ENCODE results near the gene ZNF280D.

The ZNF280D gene

GRCh38 chr15:56654624-56655023 lies 78.7 kb downstream of the ZNF280D start:
- TF ChIP-seq, protein P1, sequence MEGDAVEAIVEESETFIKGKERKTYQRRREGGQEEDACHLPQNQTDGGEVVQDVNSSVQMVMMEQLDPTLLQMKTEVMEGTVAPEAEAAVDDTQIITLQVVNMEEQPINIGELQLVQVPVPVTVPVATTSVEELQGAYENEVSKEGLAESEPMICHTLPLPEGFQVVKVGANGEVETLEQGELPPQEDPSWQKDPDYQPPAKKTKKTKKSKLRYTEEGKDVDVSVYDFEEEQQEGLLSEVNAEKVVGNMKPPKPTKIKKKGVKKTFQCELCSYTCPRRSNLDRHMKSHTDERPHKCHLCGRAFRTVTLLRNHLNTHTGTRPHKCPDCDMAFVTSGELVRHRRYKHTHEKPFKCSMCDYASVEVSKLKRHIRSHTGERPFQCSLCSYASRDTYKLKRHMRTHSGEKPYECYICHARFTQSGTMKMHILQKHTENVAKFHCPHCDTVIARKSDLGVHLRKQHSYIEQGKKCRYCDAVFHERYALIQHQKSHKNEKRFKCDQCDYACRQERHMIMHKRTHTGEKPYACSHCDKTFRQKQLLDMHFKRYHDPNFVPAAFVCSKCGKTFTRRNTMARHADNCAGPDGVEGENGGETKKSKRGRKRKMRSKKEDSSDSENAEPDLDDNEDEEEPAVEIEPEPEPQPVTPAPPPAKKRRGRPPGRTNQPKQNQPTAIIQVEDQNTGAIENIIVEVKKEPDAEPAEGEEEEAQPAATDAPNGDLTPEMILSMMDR (conservative IDR thresholded peaks at IDR 0.05; ENCODE audit: control insufficient read depth, insufficient read depth, low read depth, low read length): no peak
- peak; percentile 34 for DNase-seq (ENCODE audit: low read depth)
- no peak overlapping the region for H3K4me3 ChIP-seq (ENCODE audit: control insufficient read depth, low read depth, low read length)

- H3K4me3 ChIP-seq (ENCODE audit: control insufficient read depth, low read depth, low read length): no peak overlapping the region
- DNase-seq (ENCODE audit: low read depth): no peak
- TF ChIP-seq, protein P1 (conservative IDR thresholded peaks at IDR 0.05; ENCODE audit: control insufficient read depth, insufficient read depth, low read depth, low read length): no peak
Observed at GRCh38 chr15:56654216-56654615, 79.1 kb downstream of the ZNF280D start.

DNA sequence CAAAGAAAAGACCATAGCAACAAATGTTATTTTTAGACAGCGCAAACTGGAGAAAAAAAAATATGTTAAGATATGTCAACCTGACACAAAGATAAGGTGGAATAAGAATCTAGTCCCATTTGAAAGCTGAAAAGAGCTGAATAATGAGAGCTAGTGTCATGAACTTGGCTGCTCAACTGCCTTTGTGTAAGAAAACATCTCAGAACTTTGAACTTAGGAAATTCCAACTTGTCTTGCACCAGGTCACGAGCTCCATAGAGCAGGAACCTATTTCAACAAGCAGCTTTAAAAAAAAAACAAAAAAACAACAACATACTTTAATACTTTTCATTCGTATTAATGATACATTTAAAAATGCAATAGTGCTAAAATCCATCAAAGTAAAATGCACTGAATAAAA lies 79.5 kb downstream of the ZNF280D start:
- no peak overlapping the region for H3K4me3 ChIP-seq (ENCODE audit: control insufficient read depth, low read depth, low read length)
- TF ChIP-seq, protein P1 (conservative IDR thresholded peaks at IDR 0.05; ENCODE audit: control insufficient read depth, insufficient read depth, low read depth, low read length): no peak
- DNase-seq (ENCODE audit: low read depth): no peak

DNA sequence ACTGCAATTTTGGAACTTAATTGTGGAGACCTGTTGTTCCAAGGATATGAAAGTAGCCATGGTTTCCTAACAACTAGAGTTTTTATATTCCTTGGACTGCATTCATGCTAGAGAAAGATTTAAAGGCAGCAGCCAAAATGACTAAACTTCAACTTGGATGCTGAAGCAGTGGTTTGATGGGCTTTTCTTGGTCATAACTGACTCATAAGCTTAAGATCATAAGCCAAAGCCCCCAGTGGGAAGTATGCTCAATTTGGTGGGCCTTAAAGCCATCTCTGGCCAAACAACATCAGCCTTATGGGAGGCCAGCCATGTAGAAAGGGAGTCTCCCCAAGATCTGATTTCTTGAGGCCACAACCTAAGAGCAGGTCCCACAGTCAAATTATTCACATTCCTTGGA lies 80.2 kb downstream of the ZNF280D start:
- peak; percentile 4 for DNase-seq (ENCODE audit: low read depth)
- no peak overlapping the region for H3K4me3 ChIP-seq (ENCODE audit: control insufficient read depth, low read depth, low read length)

GRCh38 chr15:56648311-56648710 lies 85.0 kb downstream of the ZNF280D start:
- no peak for DNase-seq (ENCODE audit: low read depth)
- no peak overlapping the region for H3K4me3 ChIP-seq (ENCODE audit: control insufficient read depth, low read depth, low read length)
- TF ChIP-seq, protein P1 (conservative IDR thresholded peaks at IDR 0.05; ENCODE audit: control insufficient read depth, insufficient read depth, low read depth, low read length): no peak

More for the DNA sequence above, 80.2 kb downstream of the ZNF280D start:
- TF ChIP-seq, protein P1 (conservative IDR thresholded peaks at IDR 0.05; ENCODE audit: control insufficient read depth, insufficient read depth, low read depth, low read length): no peak

DNA sequence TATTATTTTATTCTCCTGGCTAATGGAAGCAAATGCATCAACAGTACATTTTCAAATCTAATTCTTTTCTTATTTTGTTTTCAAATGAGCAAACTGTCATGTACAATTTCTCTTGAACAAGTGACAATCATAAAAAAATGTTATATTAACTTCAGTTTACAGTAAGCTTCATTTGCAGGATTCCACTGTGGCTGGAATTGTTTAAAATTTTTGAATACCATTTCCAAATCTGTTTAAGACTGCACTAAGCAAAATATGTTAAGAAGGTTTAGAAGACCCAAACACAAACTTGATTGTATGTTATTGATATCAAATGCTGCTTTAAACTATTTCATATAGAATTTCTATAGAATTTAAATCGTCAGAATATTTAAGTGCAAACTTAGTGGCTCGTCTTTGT lies 92.8 kb downstream of the ZNF280D start:
- TF ChIP-seq, protein P1 (conservative IDR thresholded peaks at IDR 0.05; ENCODE audit: control insufficient read depth, insufficient read depth, low read depth, low read length): no peak
- no peak overlapping the region for H3K4me3 ChIP-seq (ENCODE audit: control insufficient read depth, low read depth, low read length)
- no peak for DNase-seq (ENCODE audit: low read depth)

DNA sequence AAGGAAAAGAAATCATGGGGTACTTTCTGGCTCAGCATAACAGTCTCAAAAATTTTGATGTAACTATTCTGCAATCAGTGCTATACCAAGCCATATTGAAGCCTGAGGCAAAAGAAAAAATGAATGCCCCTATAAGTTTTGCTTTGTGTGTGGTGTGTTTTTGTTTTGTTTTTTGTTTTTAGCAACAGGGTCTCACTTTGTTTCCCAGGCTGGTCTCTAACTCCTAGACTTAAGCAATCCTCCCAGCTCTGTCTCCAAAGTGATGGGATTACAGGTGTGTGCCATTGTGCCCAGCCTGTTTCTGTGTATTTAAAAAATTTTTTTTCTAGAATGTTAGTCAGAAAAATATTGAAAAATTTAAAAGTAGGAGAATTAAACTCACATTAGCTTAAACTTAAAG lies 93.2 kb downstream of the ZNF280D start:
- TF ChIP-seq, protein P1 (conservative IDR thresholded peaks at IDR 0.05; ENCODE audit: control insufficient read depth, insufficient read depth, low read depth, low read length): no peak
- DNase-seq (ENCODE audit: low read depth): no peak
- no peak overlapping the region for H3K4me3 ChIP-seq (ENCODE audit: control insufficient read depth, low read depth, low read length)
